DLD1 (cell line): ENCODE results near the gene C2CD4D.
"Not testable (repeated sequence)": the region's sequence is repeated elsewhere in the genome, so short reads cannot be mapped to it uniquely, and the experiment has no call there.

ENCODE experiments used
- in situ Hi-C: cut with HindIII; loops from 2 replicates; pipeline ENCODE4 v1.10.0; 2017; ENCODE audit warnings: low sequenced_read_pairs

C2CD4D gene

DNA sequence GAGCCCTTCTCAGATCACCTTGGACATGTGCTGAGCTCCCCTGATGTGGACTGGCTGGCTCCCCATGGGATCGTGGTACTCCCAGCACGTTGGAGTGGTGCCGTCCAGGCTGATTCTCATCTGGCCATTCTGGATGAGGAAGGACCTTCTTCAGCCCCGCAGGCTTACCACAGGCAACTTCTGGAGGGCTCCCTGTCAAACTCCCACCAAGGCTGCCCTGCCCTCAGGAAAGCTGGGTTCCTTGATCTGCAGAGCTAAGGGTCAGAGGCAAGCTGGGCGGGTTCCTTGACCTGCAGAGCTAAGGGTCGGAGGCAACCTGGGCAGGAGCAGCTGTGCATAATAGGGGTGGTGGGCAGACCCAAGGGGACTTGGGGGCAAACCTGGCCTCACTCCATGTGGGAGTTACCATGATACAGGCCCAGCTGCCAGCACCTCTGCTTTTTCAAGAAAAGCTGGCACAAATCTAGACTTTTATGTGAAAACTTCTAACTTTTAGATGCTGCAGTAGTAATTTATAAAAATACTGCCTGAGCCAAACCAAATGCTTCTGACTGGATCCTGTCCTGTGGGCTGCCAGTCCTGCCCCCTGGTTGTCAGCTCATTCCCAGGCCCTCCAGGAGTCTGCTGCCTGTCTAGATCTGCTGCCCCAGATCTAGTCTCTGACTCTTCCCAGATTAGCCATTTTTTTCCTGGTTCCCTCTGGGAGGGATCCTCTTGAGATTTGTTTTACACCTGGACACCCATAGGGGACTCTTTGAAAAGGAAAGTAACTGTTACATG is 19.5 kb upstream of the C2CD4D start:
- in situ Hi-C loops = no loop called here

DNA sequence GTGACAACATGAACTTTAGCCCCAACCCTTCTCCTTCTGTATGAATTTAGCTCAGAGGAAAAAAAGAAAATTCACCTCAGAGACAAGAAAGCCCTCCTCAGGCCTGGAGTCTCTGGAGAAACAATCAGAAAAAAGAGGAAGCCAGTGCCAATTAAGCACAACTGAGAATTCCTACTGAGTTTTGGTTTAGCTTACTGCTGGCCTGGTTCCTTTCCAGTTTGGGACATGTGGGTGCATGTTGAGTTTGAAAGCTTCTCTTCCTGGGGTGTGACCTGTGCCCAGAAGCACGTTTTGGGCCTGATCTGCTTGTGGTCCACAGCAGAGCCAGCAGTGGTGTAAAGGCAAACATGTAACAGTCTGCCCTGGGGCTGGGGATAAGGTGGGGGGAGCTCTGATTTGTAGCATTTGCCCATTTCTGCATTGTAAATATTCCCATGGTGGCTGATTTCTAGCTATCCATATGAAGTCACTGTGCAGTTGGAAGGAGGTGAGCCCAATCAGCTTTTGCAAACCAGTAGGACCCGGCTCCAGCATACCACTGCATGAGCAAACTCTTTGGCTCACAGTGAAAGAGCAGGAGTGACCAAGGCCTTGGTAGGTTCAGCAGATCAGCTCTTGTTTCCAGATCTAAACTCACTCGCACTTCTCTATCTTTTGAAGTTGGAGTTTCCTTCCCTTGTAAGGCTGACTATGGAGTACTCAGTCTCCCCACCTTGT is 18.6 kb upstream of the C2CD4D start:
- in situ Hi-C loops = no loop called here

DNA sequence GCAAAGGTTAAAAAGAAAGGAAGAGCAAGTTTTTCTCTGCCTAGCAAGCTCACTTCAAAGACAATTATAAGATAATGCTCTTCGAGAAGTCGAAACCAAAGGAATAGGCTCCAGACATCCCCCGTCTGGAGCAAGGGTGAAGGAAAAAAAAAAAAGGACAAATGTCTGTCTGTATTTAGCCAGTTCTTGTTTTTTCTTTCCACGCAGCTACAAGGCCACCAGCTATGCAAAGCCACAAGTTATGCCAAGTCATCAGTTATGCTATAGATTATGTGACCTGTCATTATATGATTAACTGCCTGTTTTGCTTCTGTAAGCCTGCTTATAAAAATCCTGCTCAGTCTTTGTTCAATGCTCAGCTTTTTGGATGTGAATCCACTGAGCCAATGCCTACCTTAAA is 16.3 kb upstream of the C2CD4D start:
- in situ Hi-C loops = no loop called here

DNA sequence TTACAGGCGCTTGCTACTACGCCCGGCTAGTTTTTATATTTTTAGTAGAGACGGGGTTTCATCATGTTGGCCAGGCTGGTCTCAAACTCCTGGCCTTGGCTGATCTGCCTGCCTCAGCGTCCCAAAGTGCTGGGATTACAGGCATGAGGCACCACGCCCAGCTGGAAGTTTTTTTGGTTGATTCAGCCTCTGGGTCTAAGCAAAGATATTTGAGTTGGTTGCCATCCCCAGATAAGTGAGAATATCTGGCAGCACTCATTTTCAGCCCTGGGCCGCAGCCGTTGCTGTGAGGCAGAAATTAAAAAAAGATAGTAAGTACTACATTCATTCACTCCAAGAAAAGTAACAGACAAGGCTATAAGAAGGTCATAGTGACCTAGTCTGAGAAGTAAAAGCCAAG is 15.9 kb upstream of the C2CD4D start:
- in situ Hi-C loops = not testable (repeated sequence)

DNA sequence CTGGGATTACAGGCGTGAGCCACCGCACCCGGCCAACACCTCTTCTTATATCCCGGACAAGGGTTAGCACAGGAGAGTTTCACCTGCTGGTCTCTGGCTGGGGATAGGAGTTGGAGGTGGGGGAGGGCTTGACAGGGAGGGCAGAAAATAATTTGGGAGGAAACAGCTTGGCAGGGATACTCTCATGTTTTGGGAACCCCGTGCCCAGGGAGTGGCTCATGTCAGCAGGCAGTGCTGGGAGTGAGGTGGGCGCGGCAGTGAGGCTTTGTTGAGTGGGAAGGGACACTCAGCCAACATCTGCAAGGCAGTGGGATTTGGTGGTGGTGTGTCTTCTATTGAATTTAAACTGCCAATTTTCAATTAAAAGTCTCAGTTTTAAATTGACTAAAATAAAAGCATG is 15.0 kb upstream of the C2CD4D start:
- in situ Hi-C loops = no loop called here

DNA sequence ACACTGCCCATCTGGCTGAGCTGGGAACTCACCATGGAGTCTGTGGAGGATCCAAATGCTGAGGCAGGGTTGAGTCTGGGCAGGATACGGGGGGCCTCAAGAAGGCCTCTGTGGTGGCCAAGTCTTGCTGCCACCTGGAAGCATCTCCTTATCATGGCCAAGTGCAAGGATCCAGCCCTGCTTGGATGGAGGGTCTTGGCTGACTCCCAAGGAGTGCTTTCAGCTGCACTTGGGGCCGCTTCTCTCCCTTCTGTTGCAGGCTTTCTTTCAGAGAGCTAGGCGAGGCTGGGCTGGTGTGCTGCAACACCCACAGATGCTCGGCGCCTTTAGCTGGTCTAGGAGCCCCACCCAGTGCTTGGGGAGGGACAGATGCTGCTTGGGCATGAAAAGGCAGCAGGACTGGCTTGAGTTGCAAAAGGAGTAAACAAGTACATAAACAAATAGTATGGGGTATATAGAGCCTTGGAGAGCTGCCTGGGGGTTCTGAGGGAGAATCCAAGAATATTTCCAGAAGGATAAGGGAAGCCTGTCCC is 13.9 kb upstream of the C2CD4D start, which contains the start of gene THEM5:
THEM5 (minus strand) TSS at position 302 of the 533 bp plus-strand sequence; CDS start at position 155, 147 bp downstream.
- in situ Hi-C loops = no loop called here

DNA sequence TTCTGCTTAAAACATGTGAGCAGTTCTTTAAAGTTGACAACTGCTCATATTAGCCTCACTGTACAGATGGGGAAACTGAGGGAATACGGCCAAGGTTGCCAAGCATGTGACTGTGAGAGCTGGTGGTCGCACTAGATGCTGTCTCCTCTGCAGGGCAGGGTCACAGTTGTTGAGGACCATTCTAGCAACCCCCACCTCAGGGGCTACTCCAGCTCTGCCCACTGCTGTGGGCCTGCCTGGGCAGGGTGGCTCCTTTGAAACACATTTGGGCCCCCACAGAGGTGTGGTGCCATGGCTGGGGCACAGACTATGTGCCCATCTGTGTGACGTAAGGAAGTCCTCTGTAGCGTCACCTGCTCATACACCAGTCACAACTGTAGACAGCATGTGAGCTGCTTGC is 13.1 kb upstream of the C2CD4D start:
- in situ Hi-C loops = no loop called here

DNA sequence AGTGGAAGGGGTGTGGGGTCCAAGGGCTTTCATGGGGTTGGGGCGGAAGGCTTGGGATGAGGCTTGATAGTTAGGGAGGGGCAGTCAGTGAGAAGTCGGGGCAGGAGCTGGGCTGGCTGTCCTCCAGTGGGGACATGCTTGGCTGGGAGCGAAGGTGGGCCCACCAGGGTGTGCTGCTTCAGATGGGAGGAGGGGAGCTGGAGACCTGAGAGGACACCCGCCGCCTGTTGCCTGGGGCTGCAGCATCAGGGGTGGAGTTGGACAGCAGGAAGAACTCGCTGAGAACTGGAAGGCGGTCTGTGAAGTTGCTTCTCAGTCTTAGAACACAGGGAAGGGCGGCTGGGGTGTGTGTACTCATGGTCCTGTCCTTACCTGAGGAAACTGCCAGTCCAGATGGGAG is 12.3 kb upstream of the C2CD4D start:
- in situ Hi-C loops = no loop called here

DNA sequence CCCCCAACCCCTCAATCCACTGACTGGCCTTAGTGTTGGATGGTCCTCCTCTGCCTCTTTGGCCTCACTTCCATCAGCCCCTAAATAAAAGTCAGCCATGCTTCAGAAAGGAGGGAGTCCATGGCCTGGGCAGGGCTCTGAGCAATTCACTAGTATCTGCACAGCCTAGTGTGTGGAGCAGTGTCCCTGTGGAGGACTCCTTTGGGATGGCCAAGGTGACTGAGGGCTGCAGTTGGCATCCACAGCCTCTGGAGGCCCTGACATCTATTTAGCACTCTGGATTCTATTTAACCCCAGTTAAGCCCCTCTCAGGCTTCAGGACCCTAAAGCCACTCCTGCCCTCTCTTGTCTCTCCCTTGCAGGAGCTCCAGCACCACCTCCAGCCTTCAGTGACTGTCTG is 10.3 kb upstream of the C2CD4D start:
- in situ Hi-C loops = no loop called here

DNA sequence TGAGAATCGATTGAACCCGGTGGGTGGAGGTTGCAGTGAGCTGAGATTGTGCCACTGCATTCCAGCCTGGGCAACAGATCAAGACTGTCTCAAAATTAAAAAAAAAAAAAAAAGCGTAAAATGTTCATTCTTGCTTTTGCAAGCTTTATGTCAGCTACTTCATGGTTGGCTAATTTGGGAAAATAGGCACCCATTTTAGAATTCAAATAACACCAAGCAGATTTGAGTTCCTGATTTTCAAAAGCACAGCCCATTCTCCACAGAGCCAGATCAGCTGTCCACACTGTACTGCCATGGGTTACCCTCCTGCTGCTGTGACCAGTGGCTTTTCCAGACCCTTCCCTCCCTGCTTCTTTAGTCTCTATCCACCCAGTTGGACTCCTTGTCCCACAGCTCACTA is 9.5 kb upstream of the C2CD4D start:
- in situ Hi-C loops = no loop called here

DNA sequence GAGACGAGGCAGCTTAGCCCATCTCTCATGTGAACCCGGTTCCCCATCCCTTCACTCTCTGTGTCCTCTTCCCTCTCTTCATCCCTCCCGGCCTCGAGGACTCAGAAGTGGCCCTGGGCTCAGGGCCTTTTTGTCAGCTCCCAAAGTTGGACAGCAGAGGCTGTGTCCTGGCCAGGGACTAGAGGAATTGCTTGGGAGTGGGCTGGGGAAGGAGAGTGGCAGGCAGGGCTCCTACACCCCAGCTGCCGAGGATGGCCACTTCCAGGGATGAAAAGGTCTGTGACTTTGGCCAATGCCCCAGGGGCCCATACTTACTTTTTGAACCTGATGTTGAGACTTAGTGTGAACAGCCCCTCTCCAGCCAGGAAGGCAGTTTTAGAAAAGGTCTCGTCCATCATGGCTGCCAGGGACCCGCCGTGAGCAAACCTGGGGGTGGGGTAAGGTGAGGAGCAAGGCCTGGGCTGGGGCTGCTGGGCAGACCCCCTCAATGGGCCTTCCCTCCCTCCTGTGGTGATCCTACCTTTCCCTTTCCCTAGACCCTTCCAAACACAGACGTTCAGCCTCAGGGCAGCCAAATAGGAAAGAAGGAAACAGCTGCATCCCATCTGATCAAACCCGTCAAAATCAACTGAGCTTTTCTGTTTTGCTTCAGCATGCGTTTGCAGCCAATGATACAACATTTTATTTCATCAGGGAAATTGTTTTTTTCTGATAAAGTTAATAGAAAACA is 8.4 kb upstream of the C2CD4D start:
- in situ Hi-C loops = no loop called here

DNA sequence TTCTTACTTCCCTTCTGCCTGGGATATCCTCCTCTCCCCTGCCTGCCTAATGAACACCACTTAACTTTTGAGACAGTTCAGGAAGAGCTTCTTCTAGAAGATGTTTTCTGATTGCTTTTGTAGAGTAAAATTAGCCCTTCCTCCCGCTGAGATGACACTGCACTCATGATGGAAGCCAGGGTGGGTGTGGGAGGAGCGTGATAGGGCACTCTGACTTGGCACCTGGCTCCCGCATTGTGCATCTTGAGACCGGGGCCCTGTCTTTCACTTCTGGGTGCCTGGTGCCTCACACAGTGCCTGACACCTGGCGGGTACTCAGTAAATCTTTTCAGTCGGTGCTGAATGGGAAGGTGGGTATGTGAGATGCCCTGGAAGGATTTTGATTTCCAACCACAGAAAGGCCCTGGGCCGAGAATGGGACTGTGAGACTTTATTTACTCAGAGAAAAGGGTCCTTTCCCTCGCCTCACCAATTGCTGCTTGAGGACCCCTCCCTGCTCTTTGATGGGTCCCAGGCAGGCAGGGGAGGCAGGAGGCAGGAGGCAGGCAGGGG is 7.1 kb upstream of the C2CD4D start:
- in situ Hi-C loops = no loop called here

DNA sequence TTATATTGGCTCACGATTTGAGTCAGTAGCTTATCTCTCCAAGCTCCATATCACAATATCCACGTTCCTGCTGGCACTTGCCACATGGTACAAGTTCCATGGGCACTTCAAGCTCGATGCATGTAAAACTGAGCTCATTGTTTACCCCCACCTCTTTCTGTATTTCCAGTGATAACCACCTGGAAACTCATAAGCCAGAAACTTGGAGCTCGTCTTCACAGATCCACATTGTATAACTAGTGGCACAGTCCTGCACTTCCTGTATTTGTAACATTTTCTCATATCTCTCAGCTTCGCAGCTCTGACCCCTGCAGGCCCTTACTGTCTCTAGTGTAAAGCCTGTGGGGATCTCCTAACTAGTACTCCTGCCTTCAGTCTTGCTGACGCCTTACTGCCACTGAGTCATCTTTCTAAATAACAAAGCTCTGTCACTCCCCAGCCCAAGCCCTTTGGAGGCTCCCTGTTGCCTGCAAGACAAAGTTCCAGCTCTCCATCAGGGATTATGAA is 6.5 kb upstream of the C2CD4D start:
- in situ Hi-C loops = no loop called here

DNA sequence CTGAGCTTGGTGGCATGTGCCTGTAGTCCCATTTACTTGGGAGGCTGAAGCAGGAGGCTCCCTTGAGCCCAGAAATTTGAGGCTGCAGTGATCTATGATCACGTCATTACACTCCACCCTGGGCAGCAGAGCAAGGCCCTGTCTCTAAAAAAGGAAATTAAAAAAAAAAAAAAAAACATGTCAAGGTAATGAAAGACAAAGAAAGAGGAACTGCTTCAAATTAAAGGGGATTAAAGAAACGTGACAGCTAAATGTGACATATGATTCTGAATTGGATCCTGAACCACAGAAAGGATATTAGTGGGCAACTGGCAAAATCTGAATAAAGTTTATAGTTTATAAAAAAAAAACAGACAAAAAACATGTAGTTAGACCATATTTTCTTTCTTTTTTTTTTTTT is 3.8 kb upstream of the C2CD4D start:
- in situ Hi-C loops = no loop called here

DNA sequence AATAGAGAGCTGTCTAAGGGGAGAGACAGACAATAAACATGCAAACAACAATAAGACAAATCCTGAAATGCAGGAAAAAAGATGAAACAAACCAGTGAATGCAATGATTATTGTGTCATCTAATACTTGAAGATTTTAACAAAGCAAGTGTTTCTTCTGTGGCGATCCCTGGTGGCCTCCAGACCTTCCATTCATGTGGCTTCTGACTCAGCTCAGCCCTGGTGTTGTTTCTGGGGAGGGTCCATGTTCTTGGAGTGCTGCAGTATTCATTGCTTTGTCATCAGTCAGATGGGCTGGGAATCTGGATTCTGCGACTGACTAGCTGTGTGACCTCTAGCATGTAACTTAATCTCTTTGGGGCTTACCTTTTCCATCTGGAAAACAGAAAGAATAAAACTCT is 1.5 kb upstream of the C2CD4D start:
- in situ Hi-C loops = no loop called here

DNA sequence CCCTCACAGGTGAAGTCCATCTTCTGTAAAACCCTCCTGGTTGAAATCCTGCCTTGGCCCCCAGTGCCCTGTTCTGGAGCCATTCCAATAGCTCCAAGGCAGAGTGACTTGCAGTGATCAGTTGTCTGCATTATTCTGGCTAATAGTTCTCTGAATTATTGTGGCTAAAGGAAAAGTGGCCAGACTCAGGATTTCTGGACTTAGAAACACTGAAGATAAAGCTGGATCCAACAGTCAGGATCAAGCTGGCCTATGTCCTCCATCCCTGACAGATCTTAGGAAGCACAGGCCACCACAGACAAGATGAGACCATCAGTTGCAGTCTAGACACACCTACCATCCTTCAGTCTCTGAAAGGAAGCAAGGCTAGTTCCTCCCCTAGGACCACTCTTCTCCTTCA is 801 bp upstream of the C2CD4D start:
- in situ Hi-C loops = no loop called here

DNA sequence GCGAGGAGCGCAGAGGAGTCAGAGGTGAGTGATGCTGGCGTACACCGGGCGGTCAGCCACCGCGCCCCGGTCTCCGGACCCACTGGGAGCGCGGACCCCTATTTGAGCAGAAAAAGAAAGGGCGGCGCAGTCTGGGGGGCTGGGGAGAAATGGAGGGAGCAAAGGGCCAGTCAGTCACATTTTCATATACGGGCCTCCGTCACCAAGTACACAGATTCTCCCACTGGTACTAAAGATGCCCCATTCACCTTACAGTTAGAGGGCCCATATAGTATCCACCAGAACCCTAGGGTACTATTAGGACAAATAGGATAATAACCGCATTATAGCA is 573 bp downstream of the C2CD4D start:
- in situ Hi-C loops = loop anchor here (10.0 kb wide), 1 partner anchor 224 kb away; the partner anchor contains the start of gene SNX27

DNA sequence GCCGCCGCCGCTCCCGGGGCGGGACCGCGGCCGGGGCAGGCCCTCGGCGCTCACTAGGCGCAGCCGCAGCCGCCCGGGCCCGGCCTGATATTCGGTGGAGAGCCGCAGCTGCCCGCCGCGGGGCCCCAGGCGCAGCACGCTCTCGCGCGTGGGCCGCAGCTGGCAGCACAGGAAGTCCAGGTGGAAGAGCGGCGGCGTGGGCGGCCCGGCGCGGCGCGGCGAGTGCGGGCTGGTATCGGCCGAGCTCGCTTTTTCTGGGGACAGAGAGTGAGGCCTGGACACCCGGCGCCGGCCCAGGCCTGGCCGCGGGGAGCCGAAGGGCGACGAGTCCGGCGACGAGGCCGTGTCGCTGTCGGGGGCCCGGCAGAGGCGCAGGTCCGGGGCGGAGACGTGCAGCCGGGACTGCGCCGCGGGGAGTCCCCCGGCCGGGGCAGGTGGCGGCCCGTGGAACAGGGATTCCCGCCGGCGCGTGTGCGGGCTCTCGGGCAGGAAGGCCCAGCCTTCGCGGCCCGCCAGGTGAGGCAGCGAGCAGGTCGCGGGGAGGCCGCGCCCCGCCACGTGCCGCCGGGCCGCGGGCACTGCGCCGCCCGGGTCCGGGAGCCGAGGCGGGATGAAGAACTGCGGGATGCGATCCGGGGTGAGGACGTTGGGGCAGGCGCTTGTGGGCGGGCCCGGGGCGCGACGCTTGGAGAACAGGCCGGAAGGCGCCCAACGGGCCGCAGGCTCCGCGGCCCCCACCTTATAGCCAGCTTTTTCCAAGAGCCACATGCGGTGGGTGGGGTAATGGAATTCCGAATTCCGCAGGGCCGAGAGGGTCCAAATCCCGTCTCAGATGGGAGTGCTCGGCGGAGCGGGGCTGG is 1.2 kb downstream of the C2CD4D start:
- in situ Hi-C loops = loop anchor here (10.0 kb wide), 1 partner anchor 224 kb away; the partner anchor contains the start of gene SNX27

DNA sequence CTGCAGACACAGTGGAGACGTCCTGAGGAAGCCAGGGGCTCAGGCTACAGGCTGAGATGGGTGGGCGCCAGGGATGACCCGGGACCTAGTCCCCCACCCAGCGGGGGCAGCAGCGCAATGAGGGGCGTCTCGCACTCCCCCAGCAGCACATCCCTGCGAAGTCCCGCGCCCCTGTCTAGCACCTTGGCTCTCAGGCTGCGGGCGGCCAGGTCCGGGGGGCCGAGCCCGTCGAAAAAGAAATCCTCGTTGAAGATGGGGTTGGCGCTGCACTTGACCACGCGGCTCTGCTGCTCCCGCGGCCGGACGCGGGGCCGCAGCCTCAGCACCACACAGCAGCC is 1.8 kb downstream of the C2CD4D start:
- in situ Hi-C loops = loop anchor here (10.0 kb wide), 1 partner anchor 223 kb away; the partner anchor contains the start of gene SNX27

DNA sequence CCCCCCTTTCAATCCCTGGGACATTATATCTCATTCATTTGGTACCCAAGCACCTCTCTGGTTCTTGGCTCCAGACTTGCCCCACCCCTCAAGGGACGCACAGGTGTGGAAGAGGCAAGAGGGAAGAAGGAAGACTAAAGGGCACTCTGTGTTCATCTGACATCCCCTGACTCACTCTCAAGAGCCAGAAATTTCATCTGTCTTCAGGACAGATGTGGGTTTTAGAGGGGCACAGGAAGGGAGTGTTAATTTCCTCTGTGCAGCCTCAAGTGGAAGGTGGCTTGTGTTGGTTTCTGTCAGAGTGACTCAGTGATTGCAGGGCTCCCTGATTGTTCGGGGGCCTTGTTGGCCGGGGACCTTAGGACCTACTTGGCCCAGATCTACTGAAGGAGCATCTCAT is 2.4 kb downstream of the C2CD4D start:
- in situ Hi-C loops = loop anchor here (10.0 kb wide), 1 partner anchor 222 kb away; the partner anchor contains the start of gene SNX27
